EH (cell line): ENCODE measurements around the gene GDF10.

ENCODE experiments used
- DNase-seq: peaks from one replicate; pipeline ENCODE4 v3.0.0-alpha.2; 2015; ENCODE audit warnings: low read depth

GDF10 gene

GRCh38 chr10:47315421-47315820 lies 15.4 kb downstream of the GDF10 start:
- DNase-seq: no peak

GRCh38 chr10:47316131-47316530 lies 16.1 kb downstream of the GDF10 start:
- no peak for DNase-seq

GRCh38 chr10:47317251-47317650 lies 17.3 kb downstream of the GDF10 start:
- no peak for DNase-seq

GRCh38 chr10:47318706-47319105 lies 18.7 kb downstream of the GDF10 start:
- peak; percentile 5 for DNase-seq

- no peak for DNase-seq
These were observed 19.8 kb downstream of the GDF10 start for GRCh38 chr10:47319784-47320183.

- DNase-seq: no peak
These were observed 20.8 kb downstream of the GDF10 start for GRCh38 chr10:47320812-47321211.

- DNase-seq: no peak
These were observed 21.7 kb downstream of the GDF10 start for GRCh38 chr10:47321521-47322195.

GRCh38 chr10:47322300-47323061 lies 22.5 kb downstream of the GDF10 start, which contains the start of gene GDF2:
Gene GDF2 (plus strand): TSS chr10:47322454. CDS start chr10:47322669, 215 bp downstream.
- DNase-seq: no peak

- DNase-seq: no peak
These were observed 23.1 kb downstream of the GDF10 start for GRCh38 chr10:47323087-47323486.

GRCh38 chr10:47323636-47324296 lies 23.8 kb downstream of the GDF10 start:
- DNase-seq: no peak

GRCh38 chr10:47325303-47326291 lies 25.6 kb downstream of the GDF10 start:
- no peak for DNase-seq

- no peak for DNase-seq
These were observed 26.4 kb downstream of the GDF10 start for GRCh38 chr10:47326306-47326926.

GRCh38 chr10:47326927-47327330 lies 26.9 kb downstream of the GDF10 start:
- no peak for DNase-seq

- DNase-seq: no peak
These were observed 29.9 kb downstream of the GDF10 start for GRCh38 chr10:47329855-47330254.

GRCh38 chr10:47330366-47330765 lies 30.4 kb downstream of the GDF10 start:
- DNase-seq: no peak

GRCh38 chr10:47330804-47331203 lies 30.8 kb downstream of the GDF10 start:
- no peak for DNase-seq

GRCh38 chr10:47331491-47331890 lies 31.5 kb downstream of the GDF10 start:
- DNase-seq: no peak

GRCh38 chr10:47331954-47332353 lies 32.0 kb downstream of the GDF10 start:
- DNase-seq: no peak

GRCh38 chr10:47332371-47332770 lies 32.4 kb downstream of the GDF10 start:
- no peak for DNase-seq

GRCh38 chr10:47332946-47333345 lies 32.9 kb downstream of the GDF10 start:
- DNase-seq: peak; percentile 22

- DNase-seq: no peak
These were observed 33.5 kb downstream of the GDF10 start for GRCh38 chr10:47333532-47333931.
